Type B pancreatic cell (in vitro differentiated cells): ENCODE measurements around the gene RABEP1. TPM values are rescaled to one million over a fixed set of nuclear protein-coding genes. Genes with fewer than 3 reads are reported as not detected.

Experiments
- DNase-seq: peaks from one replicate; pipeline ENCODE4 v3.0.0; 2021; ENCODE audit warnings: mixed read lengths; ENCODE audit not compliant: unreplicated experiment; ENCODE audit errors: extremely low spot score
- H3K27ac Mint-ChIP-seq: 2 replicates; pipeline ENCODE4 v1.8.0; 2021; ENCODE audit warnings: mild to moderate bottlenecking, mixed read lengths
- H3K27me3 Mint-ChIP-seq: 2 replicates; pipeline ENCODE4 v1.8.0; 2021; ENCODE audit warnings: mixed read lengths
- H3K36me3 Mint-ChIP-seq: 2 replicates; pipeline ENCODE4 v1.8.0; 2021; ENCODE audit warnings: mixed read lengths
- H3K4me1 Mint-ChIP-seq: one replicate; pipeline ENCODE4 v1.8.0; 2021; ENCODE audit warnings: mixed read lengths; ENCODE audit not compliant: unreplicated experiment
- H3K4me3 Mint-ChIP-seq: 2 replicates; pipeline ENCODE4 v1.8.0; 2021; ENCODE audit warnings: mild to moderate bottlenecking, mixed read lengths
- H3K9me3 Mint-ChIP-seq: 2 replicates; pipeline ENCODE4 v1.8.0; 2021; ENCODE audit warnings: mixed read lengths
- total RNA-seq: library from RNA; stranded (reverse); gene quantifications from 2 replicates; pipeline ENCODE4 v1.2.1, GENCODE V29; 2021; ENCODE audit warnings: low replicate concordance
- TF ChIP-seq, protein P1 (sequence below): fragments of 200-600 bp; sonication (generic); conservative IDR thresholded peaks from 2 replicates; pipeline ENCODE4 v1.5.0; 2021; ENCODE audit warnings: antibody characterized with exemption, mild to moderate bottlenecking

The RABEP1 gene
- total RNA-seq, 1 donor from 2014 or later: 43.7 TPM

DNA sequence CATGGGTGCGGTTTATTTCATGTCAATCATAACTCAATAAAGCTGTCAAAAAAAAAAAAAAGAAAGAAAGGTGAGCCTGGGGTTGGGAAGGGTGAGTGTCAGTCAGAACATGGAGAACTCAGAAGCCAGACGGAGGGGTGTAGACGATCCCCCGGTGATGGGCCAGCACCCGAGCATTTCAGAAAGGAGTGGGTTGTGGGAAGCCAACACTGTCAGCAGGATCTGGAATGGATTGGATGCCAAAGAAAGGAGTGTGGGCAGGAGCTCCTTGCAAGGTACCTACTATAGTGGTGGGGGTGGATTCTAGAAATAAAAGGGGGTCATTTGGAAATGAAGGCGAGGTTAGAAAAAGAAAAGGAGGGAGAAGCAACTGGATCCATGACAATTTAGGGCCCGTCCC lies 27.7 kb upstream of the RABEP1 start:
- Mint-ChIP-seq H3K36me3 (no peaks in the 10 kb centered on the region), H3K4me3 (no peak overlapping the region), H3K9me3 (no peaks in the 10 kb centered on the region), H3K27ac (no peak overlapping the region), H3K27me3 (peaks cover 3% of the 10 kb centered on the region), H3K4me1 (peaks cover 5% of the 10 kb centered on the region)
- TF ChIP-seq, protein P1, sequence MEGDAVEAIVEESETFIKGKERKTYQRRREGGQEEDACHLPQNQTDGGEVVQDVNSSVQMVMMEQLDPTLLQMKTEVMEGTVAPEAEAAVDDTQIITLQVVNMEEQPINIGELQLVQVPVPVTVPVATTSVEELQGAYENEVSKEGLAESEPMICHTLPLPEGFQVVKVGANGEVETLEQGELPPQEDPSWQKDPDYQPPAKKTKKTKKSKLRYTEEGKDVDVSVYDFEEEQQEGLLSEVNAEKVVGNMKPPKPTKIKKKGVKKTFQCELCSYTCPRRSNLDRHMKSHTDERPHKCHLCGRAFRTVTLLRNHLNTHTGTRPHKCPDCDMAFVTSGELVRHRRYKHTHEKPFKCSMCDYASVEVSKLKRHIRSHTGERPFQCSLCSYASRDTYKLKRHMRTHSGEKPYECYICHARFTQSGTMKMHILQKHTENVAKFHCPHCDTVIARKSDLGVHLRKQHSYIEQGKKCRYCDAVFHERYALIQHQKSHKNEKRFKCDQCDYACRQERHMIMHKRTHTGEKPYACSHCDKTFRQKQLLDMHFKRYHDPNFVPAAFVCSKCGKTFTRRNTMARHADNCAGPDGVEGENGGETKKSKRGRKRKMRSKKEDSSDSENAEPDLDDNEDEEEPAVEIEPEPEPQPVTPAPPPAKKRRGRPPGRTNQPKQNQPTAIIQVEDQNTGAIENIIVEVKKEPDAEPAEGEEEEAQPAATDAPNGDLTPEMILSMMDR: no peak
- DNase-seq: no peak

DNA sequence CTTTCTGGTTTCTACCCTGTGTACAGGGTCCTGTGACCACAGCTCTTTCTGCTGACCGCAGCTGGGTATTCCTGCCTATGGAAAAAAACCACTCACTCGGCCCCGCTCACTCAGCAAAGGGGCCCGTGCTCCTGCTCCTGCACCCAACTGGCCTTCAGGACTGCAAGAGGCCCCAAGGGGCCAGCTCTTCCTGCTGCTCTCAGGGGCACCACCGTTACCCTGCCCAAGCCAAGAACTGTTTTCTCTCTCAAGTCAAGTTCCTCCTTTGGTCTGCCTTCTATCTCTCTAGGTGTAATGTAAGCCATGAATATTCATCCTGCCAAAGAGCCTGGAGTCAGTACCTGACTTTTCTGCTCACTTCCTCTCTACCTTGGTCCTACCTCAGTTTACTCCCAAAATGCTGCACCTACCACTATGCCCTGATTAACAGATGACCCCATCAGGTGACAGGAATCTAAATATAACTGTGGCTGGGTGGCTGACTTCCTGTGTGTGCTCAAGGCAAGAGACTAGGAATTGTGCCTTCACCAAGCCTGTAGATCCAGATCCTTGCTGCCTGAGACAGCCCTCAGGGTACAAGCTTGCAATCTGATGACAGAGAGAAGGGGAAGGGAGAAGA lies 27.1 kb upstream of the RABEP1 start:
- TF ChIP-seq, protein P1: no peak
- peak overlapping the region; percentile 24 for H3K27ac Mint-ChIP-seq
- H3K4me1 Mint-ChIP-seq: no peaks in the 10 kb centered on the region
- H3K36me3 Mint-ChIP-seq: no peaks in the 10 kb centered on the region
- DNase-seq: no peak
- no peaks in the 10 kb centered on the region for H3K9me3 Mint-ChIP-seq
- H3K4me3 Mint-ChIP-seq: no peak overlapping the region
- no peaks in the 10 kb centered on the region for H3K27me3 Mint-ChIP-seq

DNA sequence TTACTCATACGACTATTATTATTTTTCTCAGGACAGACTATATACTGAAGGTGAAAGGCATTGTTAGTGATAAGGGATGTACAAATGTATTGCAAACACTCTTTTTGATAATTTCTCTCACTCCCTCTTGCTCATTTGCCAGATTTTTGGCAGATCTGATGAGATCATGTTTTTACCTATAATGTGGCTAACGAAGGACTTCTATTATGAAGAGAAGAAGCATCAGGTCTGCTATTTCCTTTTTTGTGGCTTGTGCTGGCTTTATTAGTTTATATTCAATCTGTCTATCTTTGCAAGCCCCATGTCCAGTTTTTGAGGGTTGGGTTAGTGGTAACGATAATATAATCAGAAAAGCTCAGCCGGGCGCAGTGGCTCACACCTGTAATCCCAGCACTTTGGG lies 25.0 kb upstream of the RABEP1 start:
- H3K4me1 Mint-ChIP-seq: no peaks in the 10 kb centered on the region
- peaks cover 3% of the 10 kb centered on the region for H3K27me3 Mint-ChIP-seq
- no peaks in the 10 kb centered on the region for H3K9me3 Mint-ChIP-seq
- DNase-seq: no peak
- no peaks in the 10 kb centered on the region for H3K36me3 Mint-ChIP-seq
- no peak overlapping the region for H3K27ac Mint-ChIP-seq
- H3K4me3 Mint-ChIP-seq: no peak overlapping the region
- TF ChIP-seq, protein P1: no peak

DNA sequence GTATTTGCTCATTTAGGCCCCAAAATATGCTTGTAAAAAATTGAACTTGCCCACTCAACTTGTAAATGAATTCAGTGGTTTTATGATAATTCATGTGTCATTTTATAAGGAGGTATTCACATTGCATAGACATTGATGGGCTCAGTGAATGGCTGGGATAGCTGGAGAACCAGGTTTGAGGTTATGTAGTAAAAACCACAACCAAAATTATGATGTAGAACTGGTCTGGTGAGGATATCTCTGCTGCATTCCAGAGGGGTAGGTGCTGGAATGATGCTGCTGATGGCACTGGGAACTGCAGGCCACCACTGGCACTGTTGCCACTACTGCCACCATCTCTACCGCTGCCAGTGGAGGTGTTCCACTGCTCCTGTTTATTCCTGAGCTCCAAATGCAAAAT lies 21.5 kb upstream of the RABEP1 start:
- Mint-ChIP-seq H3K36me3 (no peaks in the 10 kb centered on the region), H3K9me3 (no peaks in the 10 kb centered on the region), H3K4me1 (no peaks in the 10 kb centered on the region), H3K4me3 (no peak overlapping the region), H3K27ac (no peak overlapping the region), H3K27me3 (peaks cover 3% of the 10 kb centered on the region)
- no peak for DNase-seq
- TF ChIP-seq, protein P1: no peak

DNA sequence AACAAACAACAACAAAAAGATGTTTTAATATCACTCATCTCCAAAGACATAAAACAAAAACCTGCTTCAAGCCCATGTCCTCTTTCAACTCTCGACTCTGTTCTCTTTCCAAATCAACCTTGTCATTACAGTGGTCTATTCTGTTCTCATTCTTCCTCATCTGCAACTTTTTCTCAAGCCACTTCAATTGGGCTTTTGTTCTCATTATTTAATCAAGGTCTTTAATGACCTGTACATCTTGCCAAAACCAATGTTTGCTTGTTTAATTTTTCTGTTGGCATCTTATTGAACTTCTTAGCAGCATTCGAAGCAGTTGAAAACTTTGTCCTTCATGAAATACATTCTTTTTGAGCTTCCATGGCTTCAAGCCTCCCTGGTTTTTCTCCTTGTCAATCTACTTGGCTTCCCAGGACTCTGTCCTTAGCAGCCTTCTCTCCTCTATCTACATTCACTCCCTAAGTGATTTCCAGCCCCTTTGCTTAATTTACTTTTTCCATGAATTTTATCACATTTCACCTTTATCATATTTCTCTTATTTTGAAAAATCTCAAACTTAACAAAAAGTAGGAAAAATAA lies 19.6 kb upstream of the RABEP1 start:
- no peak for DNase-seq
- peaks cover 3% of the 10 kb centered on the region for H3K27me3 Mint-ChIP-seq
- TF ChIP-seq, protein P1: no peak
- H3K4me1 Mint-ChIP-seq: no peaks in the 10 kb centered on the region
- no peak overlapping the region for H3K27ac Mint-ChIP-seq
- H3K4me3 Mint-ChIP-seq: no peak overlapping the region
- no peaks in the 10 kb centered on the region for H3K9me3 Mint-ChIP-seq
- no peaks in the 10 kb centered on the region for H3K36me3 Mint-ChIP-seq
